Testis (tissue), 2 donors: Measurements from ENCODE around the gene SETD7.

ENCODE experiments used
- CTCF ChIP-seq, 3 experiments: fragments of 450-650 bp in 2 of 3; fragments of 200-600 bp in 1 of 3; sonication (generic) in 1 of 3; IDR thresholded peaks; one replicate each; pipeline ENCODE4 v1.5.1; 2016 to 2019; ENCODE audit warnings: antibody characterized with exemption in 3 of 3, mild to moderate bottlenecking in 2 of 3, moderate library complexity in 1 of 3
- POLR2A ChIP-seq: fragments of 450-650 bp; IDR thresholded peaks from one replicate; pipeline ENCODE4 v1.6.1; 2017; ENCODE audit warnings: antibody characterized with exemption, mild to moderate bottlenecking, moderate library complexity

DNA sequence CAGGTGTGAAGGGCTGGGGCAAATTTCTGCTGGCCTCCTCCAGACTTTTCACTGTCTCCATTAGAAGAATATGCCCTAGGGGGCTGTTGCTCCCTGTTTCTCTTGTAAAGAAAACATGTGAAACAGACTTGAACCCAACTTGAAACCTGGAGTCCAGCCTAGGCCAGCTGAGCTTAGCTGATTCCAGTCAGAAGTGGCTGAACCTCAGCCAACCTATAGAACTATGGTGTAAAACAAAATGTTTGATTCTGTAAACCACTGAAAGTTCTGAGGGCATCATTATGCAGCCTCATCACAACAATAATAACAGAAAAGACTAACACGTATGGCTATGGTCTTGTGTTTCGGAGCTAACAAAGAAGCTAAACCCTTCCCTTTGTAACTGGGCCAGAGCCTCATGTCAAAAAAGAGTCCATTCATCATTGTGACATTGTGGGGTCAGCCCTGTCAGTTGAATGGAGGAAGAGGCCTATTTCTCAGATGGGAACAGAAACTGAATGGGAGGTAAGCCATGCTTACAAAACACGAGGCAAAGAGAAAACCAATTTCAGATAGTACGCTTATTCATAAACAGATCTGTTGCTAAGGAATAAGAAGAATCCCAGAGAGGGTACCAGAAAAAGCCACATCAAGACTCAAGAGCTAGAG lies 34.1 kb downstream of the SETD7 start:
- TF ChIP-seq POLR2A, result no peak
- TF ChIP-seq CTCF (IDR thresholded peaks at IDR 0.05), result no peak
